Calu3 (cell line): ENCODE measurements around the gene LMX1A. TPM values are rescaled to one million over a fixed set of nuclear protein-coding genes. Genes with fewer than 3 reads are reported as not detected.

Experiments used
- BruUV-seq: library from RNA; stranded (reverse); fragments of 400-500 nt; replicated peaks from 2 replicates; lab custom pipeline; 2021; lab: Mats Ljungman, UMichigan
- CTCF ChIA-PET: fragments of 300-600 bp; sonication (Branson Sonifier 250); formaldehyde crosslinking; loops from one replicate; lab custom pipeline; 2022; ENCODE audit warnings: antibody characterized with exemption; lab: Charles Lee
- DNase-seq: peaks from one replicate; pipeline ENCODE4 v3.0.0; 2022
- H3K27ac Mint-ChIP-seq: one replicate; pipeline ENCODE4 v1.8.0; 2022; ENCODE audit warnings: mixed read lengths; ENCODE audit not compliant: unreplicated experiment
- H3K27me3 Mint-ChIP-seq: one replicate; pipeline ENCODE4 v1.8.0; 2022; ENCODE audit warnings: mixed read lengths; ENCODE audit not compliant: unreplicated experiment
- H3K36me3 Mint-ChIP-seq: one replicate; pipeline ENCODE4 v1.8.0; 2022; ENCODE audit warnings: mild to moderate bottlenecking, moderate library complexity, mixed read lengths; ENCODE audit not compliant: insufficient read depth, unreplicated experiment
- H3K4me1 Mint-ChIP-seq: one replicate; pipeline ENCODE4 v1.8.0; 2022; ENCODE audit warnings: mild to moderate bottlenecking, low read depth, mixed read lengths; ENCODE audit not compliant: unreplicated experiment
- H3K4me3 Mint-ChIP-seq: one replicate; pipeline ENCODE4 v1.8.0; 2022; ENCODE audit warnings: mild to moderate bottlenecking, low read depth, moderate library complexity, mixed read lengths; ENCODE audit not compliant: unreplicated experiment
- H3K9me3 Mint-ChIP-seq: one replicate; pipeline ENCODE4 v1.8.0; 2022; ENCODE audit warnings: low read depth, mixed read lengths; ENCODE audit not compliant: unreplicated experiment
- CTCF ChIP-seq: fragments of 200-600 bp; IDR thresholded peaks from one replicate; pipeline ENCODE4 v1.8.0; 2022; ENCODE audit warnings: antibody characterized with exemption; ENCODE audit not compliant: unreplicated experiment
- intact Hi-C: fragments of 100-400 bp; cut with micrococcal nuclease; formaldehyde crosslinking; loops from one replicate; pipeline ENCODE4 v1.10.0; 2022; ENCODE audit not compliant: unreplicated experiment
- total RNA-seq: library from RNA; stranded (reverse); gene quantifications from 2 replicates; pipeline ENCODE4 v1.2.3, GENCODE V29; 2022

LMX1A gene
- total RNA-seq, 1 experiment from 2014 or later, result not detected

- CTCF ChIA-PET, result interaction anchor here (0.9 kb wide), 1 partner anchor 31 kb away, joined by 3 read pairs; no protein-coding TSS in a partner anchor
- Mint-ChIP-seq H3K9me3 (no peaks in the 10 kb centered on the region), H3K36me3 (no peaks in the 10 kb centered on the region), H3K4me3 (no peak overlapping the region), H3K27ac (no peak overlapping the region), H3K4me1 (no peaks in the 10 kb centered on the region), H3K27me3 (peaks cover 55% of the 10 kb centered on the region)
- no TSS peak for BruUV-seq
- no peak for TF ChIP-seq CTCF
- DNase-seq, result peak; percentile 20
- intact Hi-C loops, result no loop called here
These were observed 68.0 kb downstream of the LMX1A start for GRCh38 chr1:165288350-165289120.

- BruUV-seq, result no TSS peak
- no peaks in the 10 kb centered on the region for H3K4me1 Mint-ChIP-seq
- intact Hi-C loops, result no loop called here
- DNase-seq, result no peak
- H3K27me3 Mint-ChIP-seq, result peaks cover 62% of the 10 kb centered on the region
- CTCF ChIA-PET, result interaction anchor here (0.7 kb wide), 1 partner anchor 1305 kb away, joined by 3 read pairs; no protein-coding TSS in a partner anchor
- H3K4me3 Mint-ChIP-seq, result no peak overlapping the region
- H3K9me3 Mint-ChIP-seq, result no peaks in the 10 kb centered on the region
- no peak overlapping the region for H3K27ac Mint-ChIP-seq
- no peak for TF ChIP-seq CTCF
- no peaks in the 10 kb centered on the region for H3K36me3 Mint-ChIP-seq
These were observed 68.7 kb downstream of the LMX1A start for GRCh38 chr1:165287781-165288180.

GRCh38 chr1:165287329-165287728 lies 69.2 kb downstream of the LMX1A start:
- H3K27ac Mint-ChIP-seq, result no peak overlapping the region
- no peaks in the 10 kb centered on the region for H3K36me3 Mint-ChIP-seq
- peaks cover 67% of the 10 kb centered on the region for H3K27me3 Mint-ChIP-seq
- H3K4me1 Mint-ChIP-seq, result no peaks in the 10 kb centered on the region
- no peak for DNase-seq
- H3K4me3 Mint-ChIP-seq, result no peak overlapping the region
- CTCF ChIA-PET, result interaction anchor here (0.7 kb wide), 1 partner anchor 1304 kb away, joined by 3 read pairs; no protein-coding TSS in a partner anchor
- H3K9me3 Mint-ChIP-seq, result no peaks in the 10 kb centered on the region
- no peak for TF ChIP-seq CTCF
- intact Hi-C loops, result no loop called here
- BruUV-seq, result no TSS peak

- intact Hi-C loops, result no loop called here
- H3K4me3 Mint-ChIP-seq, result no peak overlapping the region
- no peak overlapping the region for H3K27ac Mint-ChIP-seq
- H3K27me3 Mint-ChIP-seq, result peaks cover 77% of the 10 kb centered on the region
- CTCF ChIA-PET, result interaction anchor here (0.5 kb wide), 1 partner anchor 165 kb away, joined by 4 read pairs; no protein-coding TSS in a partner anchor
- no peaks in the 10 kb centered on the region for H3K4me1 Mint-ChIP-seq
- H3K9me3 Mint-ChIP-seq, result no peaks in the 10 kb centered on the region
- no peak for DNase-seq
- TF ChIP-seq CTCF, result no peak
- no TSS peak for BruUV-seq
- no peaks in the 10 kb centered on the region for H3K36me3 Mint-ChIP-seq
These were observed 72.1 kb downstream of the LMX1A start for GRCh38 chr1:165284454-165284853.
